GM12873 (cell line): ENCODE results near the gene TSC22D4.

ENCODE experiments used
- TF ChIP-seq, protein P1 (sequence below): IDR thresholded peaks from 2 replicates; pipeline ENCODE4 v1.5.1; 2012; ENCODE audit warnings: low read depth, mild to moderate bottlenecking, moderate library complexity, low read length, control low read depth; ENCODE audit not compliant: insufficient read depth; ENCODE audit errors: missing control alignments

TSC22D4 gene

DNA sequence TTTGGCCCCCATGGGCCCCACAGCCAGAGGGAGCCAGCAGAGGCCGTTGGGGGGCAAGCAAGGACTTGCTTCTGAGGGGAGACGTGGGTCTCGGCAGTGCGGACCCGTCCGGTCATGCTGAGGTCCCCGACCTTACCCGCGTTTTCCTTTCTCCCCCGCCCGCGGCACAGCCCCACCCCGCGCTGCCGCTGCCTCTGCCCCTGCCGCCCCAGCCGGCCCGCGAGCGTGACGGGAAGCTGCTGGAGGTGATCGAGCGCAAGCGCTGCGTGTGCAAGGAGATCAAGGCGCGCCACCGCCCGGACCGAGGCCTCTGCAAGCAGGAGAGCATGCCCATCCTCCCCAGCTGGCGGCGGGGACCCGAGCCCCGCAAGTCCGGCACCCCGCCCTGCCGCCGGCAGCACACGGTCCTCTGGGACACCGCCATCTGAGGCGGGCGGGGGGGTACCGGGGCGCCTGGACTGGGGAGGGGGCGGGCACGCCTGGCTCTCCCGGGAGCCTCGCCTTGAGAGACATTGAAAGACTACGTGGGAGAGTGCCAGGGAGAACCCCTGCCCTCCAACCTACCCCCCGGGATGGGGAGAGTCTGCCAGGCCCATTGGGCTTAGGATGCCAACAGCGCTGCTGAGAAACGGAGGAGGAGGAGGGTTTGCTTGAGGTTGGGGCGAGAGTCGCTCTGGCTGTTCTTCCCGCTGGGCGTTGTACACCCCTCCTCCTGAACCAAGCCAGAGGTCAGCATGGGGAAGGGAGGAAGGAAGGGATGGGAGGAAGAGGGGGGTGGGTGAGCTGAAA lies 14.7 kb upstream of the TSC22D4 start:
- TF ChIP-seq, protein P1, sequence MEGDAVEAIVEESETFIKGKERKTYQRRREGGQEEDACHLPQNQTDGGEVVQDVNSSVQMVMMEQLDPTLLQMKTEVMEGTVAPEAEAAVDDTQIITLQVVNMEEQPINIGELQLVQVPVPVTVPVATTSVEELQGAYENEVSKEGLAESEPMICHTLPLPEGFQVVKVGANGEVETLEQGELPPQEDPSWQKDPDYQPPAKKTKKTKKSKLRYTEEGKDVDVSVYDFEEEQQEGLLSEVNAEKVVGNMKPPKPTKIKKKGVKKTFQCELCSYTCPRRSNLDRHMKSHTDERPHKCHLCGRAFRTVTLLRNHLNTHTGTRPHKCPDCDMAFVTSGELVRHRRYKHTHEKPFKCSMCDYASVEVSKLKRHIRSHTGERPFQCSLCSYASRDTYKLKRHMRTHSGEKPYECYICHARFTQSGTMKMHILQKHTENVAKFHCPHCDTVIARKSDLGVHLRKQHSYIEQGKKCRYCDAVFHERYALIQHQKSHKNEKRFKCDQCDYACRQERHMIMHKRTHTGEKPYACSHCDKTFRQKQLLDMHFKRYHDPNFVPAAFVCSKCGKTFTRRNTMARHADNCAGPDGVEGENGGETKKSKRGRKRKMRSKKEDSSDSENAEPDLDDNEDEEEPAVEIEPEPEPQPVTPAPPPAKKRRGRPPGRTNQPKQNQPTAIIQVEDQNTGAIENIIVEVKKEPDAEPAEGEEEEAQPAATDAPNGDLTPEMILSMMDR, result peak; percentile 28

DNA sequence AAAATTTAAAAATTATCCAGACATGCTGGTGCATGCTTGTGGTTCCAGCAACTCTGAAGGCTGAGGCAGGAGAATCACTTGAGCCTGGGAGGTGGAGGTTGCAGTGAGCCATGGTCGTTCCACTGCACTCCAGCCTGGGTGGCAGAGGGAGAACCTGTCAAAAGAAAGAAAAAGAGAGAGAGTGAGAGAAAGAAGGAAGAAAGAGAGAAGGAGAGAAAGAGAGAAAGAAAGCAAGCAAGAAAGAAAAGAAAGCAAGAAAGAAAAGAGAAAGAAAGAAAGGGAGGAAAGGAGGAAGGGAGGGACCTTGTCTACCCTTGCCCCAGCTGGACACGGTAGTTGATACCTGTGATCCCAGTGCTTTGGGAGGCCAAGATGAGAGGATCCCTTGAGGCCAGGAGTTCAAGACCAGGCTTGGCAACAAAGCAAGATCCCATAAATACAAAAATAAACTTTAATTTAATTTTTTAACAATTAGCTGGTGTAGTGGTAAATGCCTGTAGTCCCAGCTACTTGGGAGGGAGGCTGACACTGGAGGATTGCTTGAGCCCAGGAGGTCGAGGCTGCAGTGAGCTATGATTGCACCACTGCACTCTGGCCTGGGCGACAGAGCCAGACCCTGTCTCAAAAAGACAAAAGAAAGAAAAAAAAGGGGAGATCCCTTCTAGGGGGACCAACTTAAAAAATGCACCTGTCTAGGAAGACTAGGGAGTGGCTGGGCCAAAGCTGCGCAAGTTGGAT lies 13.9 kb upstream of the TSC22D4 start:
- TF ChIP-seq, protein P1, result no peak

DNA sequence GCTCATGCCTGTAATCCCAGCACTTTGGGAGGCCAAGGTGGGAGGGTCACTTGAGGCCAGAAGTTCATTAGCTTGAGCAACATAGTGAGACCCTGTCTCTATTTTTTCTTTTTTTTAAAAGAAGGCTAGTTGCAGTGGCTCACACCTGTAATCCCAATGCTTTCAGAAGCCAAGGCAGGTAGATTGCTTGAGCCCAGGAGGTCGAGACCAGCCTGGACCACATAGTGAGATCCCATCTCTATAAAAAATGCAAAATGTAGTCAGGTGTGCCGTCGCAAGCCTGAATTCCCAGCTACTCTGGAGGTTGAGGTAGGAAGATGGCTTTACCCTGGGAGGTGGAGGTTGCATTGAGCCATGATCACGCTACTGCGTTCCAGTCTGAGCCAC lies 12.2 kb upstream of the TSC22D4 start:
- TF ChIP-seq, protein P1, result no peak

DNA sequence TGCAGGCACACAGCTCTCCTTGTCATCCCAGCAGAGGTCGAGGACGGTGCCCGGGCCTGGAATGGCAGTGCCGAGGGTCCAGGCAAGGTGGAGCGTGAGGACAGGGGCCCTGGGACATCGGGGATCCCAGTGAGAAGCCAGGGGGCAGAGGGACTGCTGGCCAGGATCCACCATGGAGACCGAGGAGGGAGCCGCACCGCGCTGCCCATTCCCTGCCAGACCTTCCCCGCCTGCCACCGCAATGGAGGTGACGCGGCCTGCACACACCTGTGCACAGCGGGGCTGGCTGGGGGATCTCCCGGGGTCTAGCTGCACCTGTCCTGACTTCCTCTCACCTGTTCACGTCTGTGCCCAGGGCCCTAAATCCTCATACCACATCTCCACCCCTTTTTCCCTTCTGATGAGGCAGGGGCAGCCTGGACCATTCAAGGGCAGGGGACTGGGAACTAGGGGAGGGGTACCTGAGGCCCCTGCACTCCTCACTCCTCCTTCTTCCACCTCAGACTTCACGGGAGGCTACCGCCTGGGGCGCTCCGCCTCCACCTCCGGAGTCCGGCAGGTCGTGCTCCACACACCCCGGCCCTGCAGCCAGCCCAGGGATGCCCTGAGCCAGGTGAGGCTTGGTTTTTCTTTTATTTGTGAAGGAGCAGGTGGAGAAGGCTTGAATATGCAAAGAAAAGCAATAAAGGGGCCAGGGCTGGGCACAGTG lies 11.6 kb upstream of the TSC22D4 start:
- TF ChIP-seq, protein P1, result no peak

DNA sequence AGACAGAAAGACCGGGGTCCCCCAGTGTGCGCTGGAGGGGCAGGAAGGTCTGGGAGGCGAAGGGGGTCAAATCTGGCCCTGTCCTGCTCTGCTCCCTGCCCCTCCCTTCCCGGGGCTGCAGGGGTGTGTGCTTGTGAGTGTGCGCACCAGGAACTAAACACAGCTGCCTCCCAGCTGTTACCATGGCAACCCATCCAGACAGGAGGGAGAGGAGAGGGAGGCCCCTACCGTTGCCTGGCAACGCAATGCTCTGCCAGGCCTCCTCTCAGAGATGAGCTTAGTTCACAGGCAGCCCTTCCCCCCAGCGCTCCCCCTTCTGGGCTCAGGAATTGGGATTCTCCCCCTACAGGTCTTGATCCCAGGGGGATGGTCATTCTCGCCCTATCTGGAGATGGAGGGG lies 10.8 kb upstream of the TSC22D4 start:
- TF ChIP-seq, protein P1, result no peak

DNA sequence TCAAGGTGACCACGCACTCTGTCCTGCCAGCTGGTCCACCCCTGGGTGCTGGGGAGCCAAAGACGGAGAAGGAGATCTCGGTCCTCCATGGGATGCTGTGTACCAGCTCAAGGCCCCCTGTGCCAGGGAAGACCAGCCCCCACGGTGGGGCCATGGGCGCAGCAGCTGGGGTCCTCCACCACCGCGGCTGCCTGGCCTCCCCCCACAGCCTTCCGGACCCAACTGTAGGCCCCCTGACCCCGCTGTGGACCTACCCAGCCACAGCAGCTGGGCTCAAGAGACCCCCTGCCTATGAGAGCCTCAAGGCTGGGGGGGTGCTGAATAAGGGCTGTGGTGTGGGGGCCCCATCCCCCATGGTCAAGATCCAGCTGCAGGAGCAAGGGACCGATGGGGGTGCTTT lies 10.1 kb upstream of the TSC22D4 start:
- TF ChIP-seq, protein P1, result no peak
